ENCODE results near the gene CIC.

CIC gene

DNA sequence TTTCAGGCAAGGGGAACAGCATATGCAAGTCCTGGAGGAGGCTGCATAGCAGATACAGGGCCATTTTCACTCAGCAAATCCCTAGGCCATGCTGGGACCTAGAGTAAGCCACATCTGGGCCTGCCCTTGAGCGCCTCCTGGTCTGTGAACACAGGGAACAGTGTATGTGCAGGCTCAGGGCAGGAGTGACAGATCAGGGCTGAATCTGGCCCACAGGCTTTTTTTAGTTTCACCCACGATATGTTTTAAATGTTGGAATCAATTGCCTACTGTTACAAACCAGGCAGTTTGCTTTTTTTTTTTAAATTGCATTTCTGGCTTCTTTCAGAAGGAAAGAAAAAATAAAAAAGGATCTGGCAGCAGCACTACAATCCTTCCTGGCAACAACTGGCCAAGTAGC lies 42.6 kb downstream of the CIC start:
- no peak overlapping the region for H3K27ac ChIP-seq (ENCODE audit: low read length)
- no peaks in the 10 kb centered on the region for H3K36me3 ChIP-seq (ENCODE audit: control insufficient read depth in 1 of 2, insufficient read depth in 2 of 2, low read length in 2 of 2)

DNA sequence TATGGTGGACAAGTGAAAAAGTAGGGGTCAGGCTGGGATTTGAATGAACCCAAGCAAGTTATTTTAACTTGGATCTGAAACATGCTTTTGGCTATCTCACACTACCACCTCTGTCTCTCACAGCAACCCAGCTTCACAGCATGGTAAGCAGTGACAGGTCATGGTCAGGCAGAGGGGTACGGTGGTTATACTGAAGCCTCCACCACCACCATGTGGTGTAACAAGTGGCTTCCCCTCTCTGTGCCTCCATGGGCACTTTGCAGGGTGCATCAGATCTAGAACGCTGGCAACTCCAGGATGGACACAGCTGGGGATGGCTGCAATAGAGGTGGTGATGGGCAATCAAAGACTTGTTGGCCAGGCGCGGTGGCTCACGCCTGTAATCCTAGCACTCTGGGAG lies 43.3 kb downstream of the CIC start:
- H3K4me1 ChIP-seq (ENCODE audit: control insufficient read depth in 1 of 2, insufficient read depth in 2 of 2, low read length in 2 of 2), result peaks cover 0 to 19% of the 10 kb centered on the region in 2 donors
- H3K4me3 ChIP-seq (ENCODE audit: low read depth in 1 of 2, low read length in 2 of 2), result no peak overlapping the region
- H3K27me3 ChIP-seq (ENCODE audit: low read depth, low read length), result peaks cover 14% of the 10 kb centered on the region
- H3K27ac ChIP-seq (ENCODE audit: low read length), result no peak overlapping the region
- H3K36me3 ChIP-seq (ENCODE audit: control insufficient read depth in 1 of 2, insufficient read depth in 2 of 2, low read length in 2 of 2), result no peaks in the 10 kb centered on the region
- no peaks in the 10 kb centered on the region for H3K9me3 ChIP-seq (ENCODE audit: control insufficient read depth in 1 of 2, low read length in 2 of 2)

More for the DNA sequence above, 42.6 kb downstream of the CIC start:
- Histone ChIP-seq H3K9me3 (ENCODE audit: control insufficient read depth in 1 of 2, low read length in 2 of 2) (no peaks in the 10 kb centered on the region), H3K4me3 (ENCODE audit: low read depth in 1 of 2, low read length in 2 of 2) (no peak overlapping the region), H3K4me1 (ENCODE audit: control insufficient read depth in 1 of 2, insufficient read depth in 2 of 2, low read length in 2 of 2) (peaks cover 0 to 19% of the 10 kb centered on the region in 2 donors), H3K27me3 (ENCODE audit: low read depth, low read length) (peaks cover 14% of the 10 kb centered on the region)

DNA sequence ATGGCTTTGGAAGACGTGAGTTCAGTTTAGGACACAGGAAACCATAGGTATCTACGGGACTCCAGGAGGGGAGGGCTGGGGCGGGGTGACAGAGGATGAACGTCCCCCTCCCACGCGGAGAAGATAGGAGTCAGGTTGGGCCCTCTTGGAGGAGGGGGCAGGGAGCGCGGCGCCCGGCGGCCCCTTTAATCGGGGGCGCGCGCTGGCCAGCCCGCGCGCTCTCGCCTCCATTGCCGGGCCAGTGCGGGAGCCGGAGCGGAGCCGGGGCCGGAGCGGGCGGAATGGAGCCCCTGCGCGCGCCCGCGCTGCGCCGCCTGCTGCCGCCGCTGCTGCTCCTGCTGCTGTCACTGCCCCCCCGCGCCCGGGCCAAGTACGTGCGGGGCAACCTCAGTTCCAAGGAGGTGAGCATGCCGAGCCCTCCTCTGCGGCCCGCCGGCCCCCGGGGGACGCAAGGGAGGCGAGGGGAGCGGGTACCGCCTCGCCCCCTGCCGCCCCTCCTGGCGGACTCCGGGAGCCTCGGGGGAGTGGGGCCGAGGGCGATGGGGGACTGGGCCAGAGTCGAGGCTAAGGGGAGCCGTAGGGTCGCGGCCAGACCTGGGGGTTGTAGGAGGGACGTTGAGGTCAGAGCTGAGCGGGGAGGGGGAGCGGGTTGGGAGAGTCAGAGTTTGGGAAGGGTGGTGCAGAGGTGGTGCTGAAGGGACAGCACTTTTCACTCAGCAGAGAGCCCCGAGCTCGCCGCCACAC lies 44.2 kb downstream of the CIC start, which contains the start of gene TMEM145:
TSS of gene TMEM145 (plus strand) at position 214 of the 744 bp plus-strand sequence. CDS start at position 282, 68 bp downstream.
- Histone ChIP-seq H3K9me3 (ENCODE audit: control insufficient read depth in 1 of 2, low read length in 2 of 2) (no peaks in the 10 kb centered on the region), H3K27me3 (ENCODE audit: low read depth, low read length) (peaks cover 14% of the 10 kb centered on the region), H3K4me1 (ENCODE audit: control insufficient read depth in 1 of 2, insufficient read depth in 2 of 2, low read length in 2 of 2) (peaks cover 0 to 19% of the 10 kb centered on the region in 2 donors), H3K4me3 (ENCODE audit: low read depth in 1 of 2, low read length in 2 of 2) (peak within 1 kb of the TSS in 1 of 2 donors; percentile 71), H3K36me3 (ENCODE audit: control insufficient read depth in 1 of 2, insufficient read depth in 2 of 2, low read length in 2 of 2) (no peaks in the 10 kb centered on the region), H3K27ac (ENCODE audit: low read length) (no peak within 1 kb of the TSS)

DNA sequence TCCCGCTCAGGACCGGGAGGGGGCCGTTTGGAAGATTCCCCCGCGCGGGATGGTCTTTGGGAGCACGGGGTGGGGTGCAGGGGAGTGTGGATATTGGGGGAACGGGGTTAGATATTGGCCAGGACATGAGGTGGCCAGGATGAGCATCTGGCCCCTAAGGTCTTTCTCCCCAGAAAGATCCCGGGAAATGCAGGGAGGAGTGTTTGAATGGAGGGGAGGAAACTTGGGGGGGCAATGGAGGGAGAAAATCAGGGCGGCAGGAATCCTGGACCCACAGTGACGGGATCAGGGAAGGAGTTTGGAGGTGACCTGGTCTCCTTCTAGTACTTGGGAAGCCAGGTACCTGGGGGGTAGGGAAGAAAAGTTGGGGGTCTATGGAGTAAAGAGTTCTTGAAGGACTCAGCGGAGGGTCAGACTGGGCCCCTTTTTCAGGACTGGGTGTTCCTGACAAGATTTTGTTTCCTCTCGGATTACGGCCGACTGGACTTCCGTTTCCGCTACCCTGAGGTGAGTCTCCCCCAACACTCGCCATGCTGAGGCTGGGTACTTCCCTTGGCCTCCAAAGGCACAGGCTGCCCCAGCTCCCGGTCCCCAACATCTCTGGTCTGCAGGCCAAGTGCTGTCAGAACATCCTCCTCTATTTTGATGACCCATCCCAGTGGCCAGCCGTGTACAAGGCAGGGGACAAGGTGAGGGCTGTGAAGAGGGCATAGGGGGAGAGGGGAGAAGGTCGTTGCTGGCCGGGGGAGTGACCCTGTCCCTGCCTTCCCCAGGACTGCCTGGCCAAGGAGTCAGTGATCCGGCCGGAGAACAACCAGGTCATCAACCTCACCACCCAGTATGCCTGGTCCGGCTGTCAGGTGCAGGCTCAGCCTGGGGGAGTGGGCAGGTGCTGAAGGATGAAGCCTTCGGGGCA lies 45.0 kb downstream of the CIC start:
- H3K4me1 ChIP-seq (ENCODE audit: control insufficient read depth in 1 of 2, insufficient read depth in 2 of 2, low read length in 2 of 2), result peaks cover 0 to 19% of the 10 kb centered on the region in 2 donors
- H3K27me3 ChIP-seq (ENCODE audit: low read depth, low read length), result peaks cover 14% of the 10 kb centered on the region
- no peak overlapping the region for H3K27ac ChIP-seq (ENCODE audit: low read length)
- H3K9me3 ChIP-seq (ENCODE audit: control insufficient read depth in 1 of 2, low read length in 2 of 2), result no peaks in the 10 kb centered on the region
- peak overlapping the region in 1 of 2 donors; percentile 71 for H3K4me3 ChIP-seq (ENCODE audit: low read depth in 1 of 2, low read length in 2 of 2)
- H3K36me3 ChIP-seq (ENCODE audit: control insufficient read depth in 1 of 2, insufficient read depth in 2 of 2, low read length in 2 of 2), result no peaks in the 10 kb centered on the region

DNA sequence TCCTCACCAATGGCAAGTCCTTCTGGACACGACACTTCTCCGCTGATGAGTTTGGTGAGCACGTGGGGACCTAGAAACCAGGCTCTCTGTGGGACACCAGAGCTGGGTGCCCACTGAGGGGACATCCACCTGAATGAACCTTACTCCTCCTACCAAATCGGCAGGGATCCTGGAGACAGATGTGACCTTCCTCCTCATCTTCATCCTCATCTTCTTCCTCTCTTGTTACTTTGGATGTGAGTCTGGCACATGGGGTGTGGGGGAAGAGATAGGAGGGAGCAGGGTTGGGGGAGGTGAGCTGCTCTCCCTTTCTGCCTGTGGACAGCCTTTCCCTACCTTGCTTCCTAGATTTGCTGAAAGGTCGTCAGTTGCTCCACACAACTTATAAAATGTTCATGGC lies 46.0 kb downstream of the CIC start:
- Histone ChIP-seq H3K27ac (ENCODE audit: low read length) (no peak overlapping the region), H3K4me3 (ENCODE audit: low read depth in 1 of 2, low read length in 2 of 2) (no peak overlapping the region), H3K4me1 (ENCODE audit: control insufficient read depth in 1 of 2, insufficient read depth in 2 of 2, low read length in 2 of 2) (peaks cover 0 to 19% of the 10 kb centered on the region in 2 donors), H3K27me3 (ENCODE audit: low read depth, low read length) (peaks cover 14% of the 10 kb centered on the region), H3K36me3 (ENCODE audit: control insufficient read depth in 1 of 2, insufficient read depth in 2 of 2, low read length in 2 of 2) (no peaks in the 10 kb centered on the region), H3K9me3 (ENCODE audit: control insufficient read depth in 1 of 2, low read length in 2 of 2) (no peaks in the 10 kb centered on the region)

GRCh38 chr19:42316223-42317211 lies 47.5 kb downstream of the CIC start:
- Histone ChIP-seq H3K27me3 (ENCODE audit: low read depth, low read length) (peaks cover 11% of the 10 kb centered on the region), H3K9me3 (ENCODE audit: control insufficient read depth in 1 of 2, low read length in 2 of 2) (no peaks in the 10 kb centered on the region), H3K36me3 (ENCODE audit: control insufficient read depth in 1 of 2, insufficient read depth in 2 of 2, low read length in 2 of 2) (no peaks in the 10 kb centered on the region), H3K4me1 (ENCODE audit: control insufficient read depth in 1 of 2, insufficient read depth in 2 of 2, low read length in 2 of 2) (peaks cover 0 to 19% of the 10 kb centered on the region in 2 donors), H3K4me3 (ENCODE audit: low read depth in 1 of 2, low read length in 2 of 2) (no peak overlapping the region), H3K27ac (ENCODE audit: low read length) (no peak overlapping the region)

DNA sequence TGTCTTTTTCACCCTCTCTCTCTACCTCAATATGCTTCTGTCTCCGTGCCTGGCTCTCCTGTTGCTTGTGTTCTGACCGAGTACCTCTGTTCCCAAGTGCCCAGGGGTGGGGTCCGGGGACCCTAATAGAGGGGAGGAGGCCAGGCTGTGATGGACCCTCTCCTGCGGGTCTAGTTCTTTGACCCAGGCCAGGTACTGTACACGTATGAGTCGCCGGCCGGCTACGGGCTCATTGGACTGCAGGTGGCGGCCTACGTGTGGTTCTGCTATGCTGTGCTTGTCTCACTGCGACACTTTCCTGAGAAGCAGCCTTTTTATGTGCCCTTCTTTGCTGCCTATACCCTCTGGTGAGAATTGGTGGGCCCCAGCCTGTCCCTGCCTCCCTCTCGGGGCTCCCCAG lies 48.5 kb downstream of the CIC start:
- no peaks in the 10 kb centered on the region for H3K9me3 ChIP-seq (ENCODE audit: control insufficient read depth in 1 of 2, low read length in 2 of 2)

GRCh38 chr19:42322305-42322704 lies 53.3 kb downstream of the CIC start:
- H3K36me3 ChIP-seq (ENCODE audit: control insufficient read depth in 1 of 2, insufficient read depth in 2 of 2, low read length in 2 of 2), result no peaks in the 10 kb centered on the region
- H3K4me1 ChIP-seq (ENCODE audit: control insufficient read depth in 1 of 2, insufficient read depth in 2 of 2, low read length in 2 of 2), result peaks cover 0 to 28% of the 10 kb centered on the region in 2 donors
- H3K27me3 ChIP-seq (ENCODE audit: low read depth, low read length), result peaks cover 12% of the 10 kb centered on the region
- no peaks in the 10 kb centered on the region for H3K9me3 ChIP-seq (ENCODE audit: control insufficient read depth in 1 of 2, low read length in 2 of 2)
- H3K4me3 ChIP-seq (ENCODE audit: low read depth in 1 of 2, low read length in 2 of 2), result no peak overlapping the region
- no peak overlapping the region for H3K27ac ChIP-seq (ENCODE audit: low read length)

More for the DNA sequence above, 48.5 kb downstream of the CIC start:
- Histone ChIP-seq H3K27ac (ENCODE audit: low read length) (no peak overlapping the region), H3K27me3 (ENCODE audit: low read depth, low read length) (peaks cover 6% of the 10 kb centered on the region), H3K4me1 (ENCODE audit: control insufficient read depth in 1 of 2, insufficient read depth in 2 of 2, low read length in 2 of 2) (peaks cover 0 to 14% of the 10 kb centered on the region in 2 donors), H3K36me3 (ENCODE audit: control insufficient read depth in 1 of 2, insufficient read depth in 2 of 2, low read length in 2 of 2) (no peaks in the 10 kb centered on the region), H3K4me3 (ENCODE audit: low read depth in 1 of 2, low read length in 2 of 2) (no peak overlapping the region)

DNA sequence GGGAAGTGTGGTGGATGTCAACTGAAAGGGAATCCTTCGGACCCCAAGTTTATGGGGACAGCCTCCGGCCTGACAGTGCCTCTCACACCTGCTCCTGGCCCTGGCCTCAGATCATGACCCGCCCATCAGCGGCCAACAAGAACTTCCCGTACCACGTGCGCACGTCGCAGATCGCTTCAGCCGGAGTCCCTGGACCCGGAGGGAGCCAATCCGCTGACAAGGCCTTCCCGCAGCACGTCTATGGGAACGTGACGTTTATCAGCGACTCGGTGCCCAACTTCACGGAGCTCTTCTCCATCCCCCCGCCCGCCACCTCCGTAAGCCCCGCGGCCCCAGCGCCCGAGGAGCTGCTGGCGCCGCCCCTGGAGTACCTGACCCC lies 54.4 kb downstream of the CIC start:
- Histone ChIP-seq H3K36me3 (ENCODE audit: control insufficient read depth in 1 of 2, insufficient read depth in 2 of 2, low read length in 2 of 2) (no peaks in the 10 kb centered on the region), H3K4me3 (ENCODE audit: low read depth in 1 of 2, low read length in 2 of 2) (no peak overlapping the region), H3K27me3 (ENCODE audit: low read depth, low read length) (peaks cover 12% of the 10 kb centered on the region), H3K9me3 (ENCODE audit: control insufficient read depth in 1 of 2, low read length in 2 of 2) (no peaks in the 10 kb centered on the region), H3K4me1 (ENCODE audit: control insufficient read depth in 1 of 2, insufficient read depth in 2 of 2, low read length in 2 of 2) (peaks cover 0 to 32% of the 10 kb centered on the region in 2 donors), H3K27ac (ENCODE audit: low read length) (no peak overlapping the region)

DNA sequence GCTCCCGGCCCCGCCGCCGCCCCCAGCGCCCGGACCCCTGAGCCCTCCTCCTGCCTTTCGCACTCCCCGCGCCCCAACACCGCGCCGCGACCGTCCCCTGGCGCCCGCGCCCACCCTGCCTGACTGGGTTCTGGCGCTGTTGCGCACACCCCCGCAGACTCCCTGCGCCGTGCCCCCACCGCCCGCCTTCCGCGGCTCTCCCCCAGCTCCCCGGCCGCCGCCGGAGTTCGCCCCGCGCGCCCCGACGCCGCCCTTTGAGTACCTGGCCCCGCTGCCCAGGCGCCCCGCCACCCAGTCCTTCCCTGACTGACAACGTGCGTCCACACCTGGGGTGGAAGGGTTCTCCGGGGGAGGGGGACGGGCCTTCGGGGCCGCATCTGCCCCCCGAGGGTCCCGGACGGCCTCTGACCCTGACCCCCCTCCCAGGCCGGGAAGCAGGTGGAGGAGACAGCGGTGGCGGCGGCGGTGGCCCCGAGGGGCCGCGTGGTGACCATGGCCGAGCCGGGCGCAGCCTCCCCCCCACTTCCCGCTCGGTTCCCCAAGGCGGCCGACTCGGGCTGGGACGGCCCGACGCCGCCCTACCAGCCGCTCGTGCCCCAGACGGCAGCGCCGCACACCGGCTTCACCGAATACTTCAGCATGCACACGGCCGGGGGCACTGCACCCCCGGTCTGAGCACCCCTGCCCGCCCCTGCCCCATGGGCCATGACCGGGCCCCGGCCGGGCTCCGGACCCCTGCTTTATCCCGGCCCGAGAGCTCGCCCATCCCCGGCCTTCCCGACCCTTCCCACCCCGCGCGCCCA lies 55.0 kb downstream of the CIC start:
- H3K36me3 ChIP-seq (ENCODE audit: control insufficient read depth in 1 of 2, insufficient read depth in 2 of 2, low read length in 2 of 2), result no peaks in the 10 kb centered on the region
- H3K9me3 ChIP-seq (ENCODE audit: control insufficient read depth in 1 of 2, low read length in 2 of 2), result no peaks in the 10 kb centered on the region
- no peak overlapping the region for H3K27ac ChIP-seq (ENCODE audit: low read length)
- H3K27me3 ChIP-seq (ENCODE audit: low read depth, low read length), result peaks cover 12% of the 10 kb centered on the region
- H3K4me1 ChIP-seq (ENCODE audit: control insufficient read depth in 1 of 2, insufficient read depth in 2 of 2, low read length in 2 of 2), result peaks cover 0 to 32% of the 10 kb centered on the region in 2 donors
- H3K4me3 ChIP-seq (ENCODE audit: low read depth in 1 of 2, low read length in 2 of 2), result peak overlapping the region in 1 of 2 donors; percentile 98

Measured in muscle layer of duodenum (tissue), 2 donors.